Fibroblast of skin of scalp (primary cell): ENCODE measurements around the gene ADK.
"Not testable (repeated sequence)": the region's sequence is repeated elsewhere in the genome, so short reads cannot be mapped to it uniquely, and the experiment has no call there.

Experiments
- DNase-seq: peaks from one replicate; pipeline ENCODE4 v3.0.0-alpha.2; 2013

Gene ADK

GRCh38 chr10:74306227-74306982 lies 155.4 kb downstream of the ADK start:
- no peak for DNase-seq

DNA sequence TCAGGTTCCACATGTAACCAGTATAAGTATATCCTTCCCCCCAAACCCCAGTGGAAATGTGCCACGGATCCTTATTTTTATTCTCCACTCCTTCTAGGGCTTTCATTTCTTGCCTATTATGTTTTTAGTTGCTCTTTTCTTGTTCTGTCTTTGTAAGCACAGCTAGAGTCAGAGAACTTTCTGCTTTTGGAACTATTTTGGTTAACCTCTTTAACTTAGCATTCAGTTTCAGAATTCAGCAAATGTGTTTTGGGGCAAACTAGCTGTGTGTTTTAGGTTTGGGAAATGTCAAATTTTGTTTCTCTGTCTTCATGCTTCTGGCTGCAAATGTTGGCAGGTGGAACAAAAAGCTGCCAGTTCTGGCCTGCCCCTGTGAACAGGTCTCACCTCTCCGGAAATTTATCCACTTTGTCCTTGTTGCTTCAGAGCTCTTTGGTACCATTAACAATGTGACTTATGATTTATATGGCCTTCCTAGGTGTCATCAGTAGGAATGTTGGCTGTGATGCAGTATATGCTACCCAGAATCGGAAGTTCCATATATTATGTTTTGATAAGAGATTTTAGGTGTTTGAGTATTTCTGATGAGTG lies 156.1 kb downstream of the ADK start:
- DNase-seq = no peak

- no peak for DNase-seq
These were observed 159.7 kb downstream of the ADK start for GRCh38 chr10:74310652-74311257.

GRCh38 chr10:74314166-74314565 lies 163.1 kb downstream of the ADK start:
- DNase-seq = no peak

GRCh38 chr10:74320026-74320425 lies 169.0 kb downstream of the ADK start:
- no peak for DNase-seq

DNA sequence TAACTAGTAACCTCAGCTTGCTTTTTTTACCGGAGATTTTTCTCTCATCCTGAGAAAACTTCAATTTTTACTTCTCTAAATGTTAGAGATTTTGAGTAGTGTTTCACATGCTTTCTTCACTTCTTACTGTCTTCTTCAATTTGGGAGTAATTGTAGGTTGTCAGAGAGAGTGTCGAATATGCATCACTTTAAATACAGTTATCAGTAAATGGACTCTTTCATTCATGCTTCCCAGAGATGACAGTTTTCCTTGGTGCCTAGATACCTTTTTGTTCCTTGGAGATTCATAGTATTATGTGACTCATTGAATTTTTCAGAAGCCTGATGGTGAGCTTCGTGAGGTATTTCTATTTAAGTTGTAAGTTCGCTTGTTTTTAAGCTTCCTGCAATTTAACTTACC lies 169.7 kb downstream of the ADK start:
- DNase-seq = no peak

- DNase-seq = no peak
These were observed 171.1 kb downstream of the ADK start for GRCh38 chr10:74322141-74322540.

GRCh38 chr10:74322565-74322964 lies 171.5 kb downstream of the ADK start:
- no peak for DNase-seq

DNA sequence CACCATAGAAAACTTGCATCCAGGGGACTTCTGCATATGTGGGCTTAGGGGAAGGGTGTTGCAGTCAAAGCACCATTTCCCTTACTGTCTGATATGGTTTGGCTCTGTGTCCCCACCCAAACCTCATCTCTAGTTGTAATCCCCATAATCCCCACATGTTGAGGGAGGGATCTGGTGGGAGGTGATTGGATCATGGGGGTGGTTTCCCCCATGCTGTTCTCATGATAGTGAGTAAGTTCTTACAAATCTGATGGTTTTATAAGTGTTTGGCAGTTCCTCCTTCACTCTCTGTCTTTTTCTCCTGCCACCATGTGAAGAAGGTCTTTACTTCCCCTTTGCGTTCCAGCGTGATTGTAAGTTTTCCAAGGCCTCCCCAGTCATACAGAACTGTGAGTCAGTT lies 177.4 kb downstream of the ADK start:
- DNase-seq = peak; percentile 9

DNA sequence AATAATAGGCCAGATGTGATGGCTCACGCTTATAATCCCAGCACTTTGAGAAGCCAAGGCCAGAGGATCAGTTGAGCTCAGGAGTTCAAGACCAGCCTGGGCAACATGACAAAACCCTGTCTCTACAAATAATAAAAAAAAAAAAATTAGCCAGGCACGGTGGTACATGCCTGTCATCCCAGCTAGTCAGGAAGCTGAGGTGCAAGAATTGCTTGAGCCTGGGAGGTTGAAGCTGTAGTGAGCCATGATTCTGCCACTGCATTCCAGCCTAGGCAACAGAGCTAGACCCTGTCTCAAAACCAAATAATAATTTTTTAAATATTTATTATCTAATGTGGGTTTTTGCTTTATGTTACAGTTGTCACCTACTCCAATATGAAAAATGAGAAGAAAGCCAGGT lies 178.9 kb downstream of the ADK start:
- DNase-seq = peak; percentile 75

GRCh38 chr10:74330646-74331045 lies 179.6 kb downstream of the ADK start:
- peak; percentile 35 for DNase-seq

- peak; percentile 66 for DNase-seq
These were observed 181.4 kb downstream of the ADK start for GRCh38 chr10:74332398-74332797.

DNA sequence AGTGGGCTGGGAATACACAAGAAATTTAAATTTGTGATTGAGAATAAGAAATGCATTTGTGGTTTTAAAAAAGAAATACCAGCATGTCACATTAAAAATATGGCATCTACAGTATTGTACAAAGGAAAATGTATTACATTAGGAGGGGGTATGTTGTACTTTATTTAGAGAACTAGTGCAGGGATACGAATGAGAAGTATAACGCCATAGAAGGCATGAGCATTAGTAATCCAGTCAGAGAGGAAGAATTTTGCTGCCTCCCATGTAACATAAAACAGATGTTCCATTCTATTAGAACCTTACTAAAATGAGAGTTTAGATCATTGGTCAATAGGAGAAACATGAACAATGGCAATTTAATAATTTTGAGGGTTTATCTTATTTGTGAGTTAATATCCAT lies 182.2 kb downstream of the ADK start:
- peak; percentile 95 for DNase-seq

GRCh38 chr10:74334221-74334620 lies 183.2 kb downstream of the ADK start:
- peak; percentile 22 for DNase-seq

- DNase-seq = no peak
These were observed 184.5 kb downstream of the ADK start for GRCh38 chr10:74335501-74335900.

- peak; percentile 23 for DNase-seq
These were observed 186.5 kb downstream of the ADK start for GRCh38 chr10:74337330-74338016.

GRCh38 chr10:74342991-74343390 lies 192.0 kb downstream of the ADK start:
- DNase-seq = no peak

DNA sequence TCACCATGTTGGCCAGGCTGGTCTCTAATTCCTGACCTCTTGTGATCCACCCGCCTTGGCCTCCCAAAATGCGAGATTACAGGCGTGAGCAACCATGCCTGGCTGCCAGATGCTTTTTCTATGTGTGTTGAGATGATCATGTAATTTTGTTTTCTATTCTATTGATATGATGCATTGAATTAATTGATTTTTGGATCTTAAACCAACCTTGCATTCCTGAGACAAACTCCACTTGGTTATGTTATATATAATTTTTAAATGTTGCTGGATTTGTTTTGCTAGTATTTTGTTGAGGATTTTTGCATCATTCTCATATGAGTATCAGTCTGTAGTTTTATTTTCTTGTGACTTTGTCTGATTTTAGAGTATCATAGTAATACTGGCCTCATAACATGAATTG lies 192.8 kb downstream of the ADK start:
- DNase-seq = no peak

- no peak for DNase-seq
These were observed 193.3 kb downstream of the ADK start for GRCh38 chr10:74344306-74344705.

GRCh38 chr10:74347522-74347921 lies 196.5 kb downstream of the ADK start:
- no peak for DNase-seq

DNA sequence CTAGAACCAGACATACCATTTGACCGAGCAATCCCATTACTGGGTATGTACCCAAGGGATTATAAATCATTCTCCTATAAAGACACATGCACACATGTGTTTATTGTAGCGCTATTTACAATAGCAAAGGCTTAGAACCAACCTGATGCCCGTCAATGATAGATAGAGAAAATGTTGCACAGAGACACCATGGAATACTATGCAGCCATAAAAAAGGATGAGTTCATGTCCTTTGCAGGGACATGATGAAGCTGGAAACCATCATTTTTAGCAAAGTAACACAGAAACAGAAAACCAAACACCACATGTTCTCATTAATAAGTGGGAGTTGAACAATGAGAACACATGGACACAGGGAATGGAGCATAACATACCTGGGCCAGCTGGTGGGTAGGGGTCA lies 202.0 kb downstream of the ADK start:
- DNase-seq = not testable (repeated sequence)

DNA sequence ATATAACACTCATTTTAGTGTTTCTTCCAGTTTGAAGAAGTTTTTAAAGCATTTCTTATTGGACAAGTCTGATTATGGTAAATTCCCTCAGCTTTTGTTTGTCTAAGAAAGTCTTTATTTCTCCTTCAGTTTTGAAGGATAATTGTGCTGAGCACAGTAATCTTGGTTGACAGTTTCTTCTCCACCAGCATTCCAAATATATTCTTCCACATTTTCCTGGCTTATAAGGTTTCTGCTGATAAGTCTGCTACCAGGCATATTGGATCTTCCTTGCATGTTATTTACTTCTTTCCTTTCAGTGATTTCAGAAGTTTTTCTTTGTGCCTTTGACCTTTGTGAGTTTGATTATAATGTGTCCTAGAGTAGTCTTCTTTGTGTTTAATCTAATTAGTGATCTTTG lies 210.7 kb downstream of the ADK start:
- DNase-seq = no peak

- DNase-seq = no peak
These were observed 212.7 kb downstream of the ADK start for GRCh38 chr10:74363727-74364126.

DNA sequence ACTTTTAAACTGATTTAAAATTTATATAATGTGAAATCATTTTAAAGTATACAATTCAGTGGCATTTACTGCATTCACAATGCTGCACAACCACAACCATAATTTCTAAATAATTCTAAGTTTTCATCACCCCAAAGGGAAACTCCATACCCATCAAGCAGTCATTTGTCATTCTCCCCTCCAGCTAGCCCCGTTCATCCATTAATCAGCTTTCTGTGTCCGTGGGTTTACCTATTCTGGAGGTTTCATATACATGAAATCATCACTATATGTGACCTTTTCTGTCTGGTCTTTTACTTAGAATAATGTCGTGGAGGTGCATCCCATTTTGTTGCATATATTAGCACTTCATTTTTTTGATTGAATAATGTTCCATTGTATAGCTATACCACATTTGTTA lies 214.1 kb downstream of the ADK start:
- no peak for DNase-seq
